T47D (cell line): ENCODE data around the gene MOGAT3.

Source experiments
- DNase-seq, 2 experiments: peaks; one replicate each; pipeline versions ENCODE4 v3.0.0 to v3.0.0-alpha.2; 2011 to 2012; ENCODE audit warnings: low read depth in 1 of 2, low spot score in 1 of 2
- JUND ChIP-seq: IDR thresholded peaks from 2 replicates; pipeline ENCODE4 v1.6.1; 2012; ENCODE audit warnings: low read depth
- in situ Hi-C: cut with HindIII; loops from 2 replicates; pipeline ENCODE4 v1.10.0; 2016; ENCODE audit warnings: low sequenced_read_pairs, low pct_unique_long_range_greater_than_20kb

MOGAT3 gene

GRCh38 chr7:101225650-101226049 is 24.8 kb upstream of the MOGAT3 start:
- no peak for TF ChIP-seq JUND
- DNase-seq = no peak
- in situ Hi-C loops = no loop called here

- no peak for DNase-seq
- in situ Hi-C loops = no loop called here
- TF ChIP-seq JUND = no peak
Observed at GRCh38 chr7:101223528-101223927, 22.7 kb upstream of the MOGAT3 start.

DNA sequence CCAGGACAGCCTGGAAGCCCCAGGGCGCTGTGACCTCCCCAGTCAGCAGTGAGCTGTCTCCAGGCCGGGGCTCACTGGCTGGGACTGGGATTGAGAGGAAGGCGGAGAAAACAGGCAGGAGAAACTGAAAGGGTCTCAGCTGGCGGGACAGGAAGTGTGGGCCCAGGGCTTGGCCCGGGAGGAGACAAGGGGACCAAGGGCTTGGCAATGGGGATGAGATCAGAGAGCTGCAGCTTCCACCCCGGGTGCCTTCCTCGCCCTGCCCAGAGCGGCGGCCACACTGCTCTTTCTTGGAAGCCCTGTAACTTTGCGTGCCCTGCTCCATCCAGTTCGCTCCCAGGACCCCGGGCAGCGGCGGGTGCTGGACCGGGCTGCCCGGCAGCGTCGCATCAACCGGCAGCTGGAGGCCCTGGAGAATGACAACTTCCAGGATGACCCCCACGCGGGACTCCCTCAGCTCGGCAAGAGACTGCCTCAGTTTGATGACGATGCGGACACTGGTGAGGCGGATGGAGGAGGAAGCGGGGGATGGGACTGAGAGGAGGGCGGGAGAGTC is 21.5 kb upstream of the MOGAT3 start:
- in situ Hi-C loops = no loop called here

GRCh38 chr7:101220295-101220694 is 19.5 kb upstream of the MOGAT3 start:
- in situ Hi-C loops = no loop called here
- DNase-seq = no peak
- TF ChIP-seq JUND = no peak

More for the DNA sequence above, 21.5 kb upstream of the MOGAT3 start:
- TF ChIP-seq JUND = no peak
- no peak for DNase-seq

DNA sequence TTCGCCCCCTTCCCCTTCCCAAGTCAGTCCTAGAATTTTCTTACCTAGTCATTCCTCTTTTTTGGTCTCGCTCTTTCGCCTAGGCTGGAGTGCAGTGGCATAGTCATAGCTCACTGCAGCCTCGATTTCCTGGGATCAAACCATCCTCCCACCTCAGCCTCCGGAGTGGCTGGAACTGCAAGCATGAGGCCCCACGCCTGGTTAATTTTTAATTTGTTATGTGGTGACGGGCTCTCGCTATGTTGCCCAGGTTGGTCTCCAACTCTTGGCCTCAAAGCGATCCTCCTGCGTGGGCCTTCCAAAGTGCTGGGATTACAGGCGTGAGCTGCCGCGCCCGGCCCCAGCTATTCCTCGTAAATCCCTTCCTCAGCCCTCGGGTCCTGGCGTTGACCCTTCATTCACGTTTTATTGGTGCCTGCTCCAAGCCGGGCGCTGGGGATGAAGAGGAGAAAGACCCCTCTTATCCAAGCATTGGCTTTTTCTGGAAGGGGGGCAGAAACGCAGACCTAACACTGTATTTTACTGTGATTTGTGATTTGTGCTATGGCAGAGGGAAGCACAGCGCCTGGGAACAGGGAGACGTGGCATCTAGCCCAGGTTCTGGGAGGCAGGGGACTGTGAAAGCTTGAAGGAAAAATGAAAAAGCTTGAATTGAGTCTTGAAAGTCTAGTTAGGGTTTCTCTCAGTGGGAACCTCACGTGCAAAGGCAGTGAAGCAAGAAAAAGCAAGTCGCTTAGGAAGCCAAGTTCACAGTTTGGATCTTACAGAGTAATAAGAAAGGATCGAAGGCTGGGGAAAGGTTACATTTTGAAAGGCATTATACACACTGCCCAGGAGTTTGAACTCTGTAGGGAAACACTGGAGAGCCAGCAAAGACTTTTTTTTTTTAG is 17.6 kb upstream of the MOGAT3 start:
- in situ Hi-C loops = no loop called here
- no peak for DNase-seq
- TF ChIP-seq JUND = no peak

DNA sequence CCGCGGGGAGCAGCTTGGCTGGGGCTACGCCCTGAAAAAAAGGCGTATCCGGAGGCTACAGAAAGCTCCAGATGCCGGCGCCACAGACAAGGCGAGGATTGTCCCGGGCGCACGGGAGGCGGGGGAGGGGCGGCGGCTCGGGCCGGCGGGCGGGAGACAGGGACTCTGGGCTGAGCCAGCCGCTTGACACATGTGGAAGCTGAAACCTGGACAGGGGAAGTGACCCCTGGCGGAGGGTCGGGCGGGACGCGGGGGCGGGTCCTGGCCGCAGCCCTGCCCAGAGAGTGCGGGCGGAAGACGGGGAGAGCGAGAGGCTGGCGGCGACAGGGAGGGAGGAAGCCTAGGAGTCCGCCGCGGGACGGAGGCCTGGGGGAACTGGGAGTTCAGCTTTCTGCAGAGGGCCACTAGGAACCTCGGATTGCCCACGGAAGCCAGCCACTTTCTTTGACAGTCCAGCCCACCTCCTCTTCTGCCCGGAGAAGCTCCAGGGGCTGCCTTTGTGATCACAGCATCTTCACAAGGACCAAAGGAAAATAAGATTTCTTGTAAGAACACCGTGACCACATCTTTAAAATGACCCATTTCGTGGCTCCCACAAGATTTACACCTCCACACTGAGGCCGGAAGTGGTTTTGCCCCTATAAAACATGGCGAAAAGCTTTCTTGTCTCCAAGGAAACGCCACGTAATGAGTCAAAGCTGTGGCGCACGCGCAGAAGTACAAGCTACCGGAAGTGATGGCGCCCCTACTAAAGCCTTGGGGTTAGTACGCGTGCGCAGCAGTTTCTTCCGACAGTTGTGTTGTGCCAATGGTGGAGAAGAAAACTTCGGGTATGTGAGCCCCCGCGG is 16.8 kb upstream of the MOGAT3 start, which contains the start of the genes PLOD3 and ZNHIT1:
Gene PLOD3, minus strand, starts transcription at position 194 of the 848 bp plus-strand sequence. CDS start 307 bp downstream, outside the sequence.
Gene ZNHIT1, plus strand, starts transcription at position 778 of the 848 bp plus-strand sequence. Its CDS starts 31 bp downstream, at position 809.
- DNase-seq = peak; percentile 97
- in situ Hi-C loops = no loop called here
- no peak for TF ChIP-seq JUND

- no peak for TF ChIP-seq JUND
- in situ Hi-C loops = no loop called here
- DNase-seq = no peak
Observed at GRCh38 chr7:101216860-101217387, 16.1 kb upstream of the MOGAT3 start.

DNA sequence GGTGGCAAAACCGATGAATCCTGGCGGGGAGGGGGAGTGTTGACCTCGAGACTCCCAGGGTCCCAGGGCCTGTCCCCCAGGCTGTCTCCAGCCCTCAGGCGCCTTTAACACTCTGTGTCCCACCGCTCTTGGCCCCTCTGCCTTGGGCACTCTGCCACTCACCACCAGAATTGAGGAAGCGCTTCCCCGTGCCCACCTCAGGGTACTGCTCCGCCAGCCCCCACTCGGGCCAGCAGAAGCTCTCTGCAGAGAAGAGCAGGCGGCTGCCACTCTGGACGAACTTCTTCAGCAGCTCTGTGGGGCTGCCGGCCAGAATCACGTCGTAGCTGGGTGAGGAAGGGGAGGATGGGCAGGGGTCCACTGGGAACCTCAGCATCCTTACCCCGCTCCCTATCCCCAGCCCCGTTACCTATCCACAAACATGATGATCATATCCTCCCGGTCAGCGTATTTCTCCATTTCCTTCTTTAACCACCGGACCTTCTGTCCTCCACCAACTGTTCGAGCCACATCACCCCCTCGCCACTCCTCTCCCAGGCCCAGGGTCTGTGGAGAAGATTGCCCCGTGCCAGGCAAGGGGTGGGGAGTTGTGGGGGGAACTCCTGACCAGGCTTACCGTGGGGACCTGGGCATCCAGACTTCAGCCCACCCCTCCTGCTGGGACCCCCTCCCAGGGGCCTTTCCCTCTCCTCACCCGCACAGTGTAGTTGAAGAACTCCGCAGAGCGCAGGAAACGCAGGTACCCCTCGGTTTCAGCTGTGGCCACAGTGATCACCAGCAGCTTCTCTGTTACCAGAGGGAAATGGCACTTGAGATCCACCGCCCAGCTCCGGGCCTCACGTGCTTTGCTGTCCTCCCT is 15.4 kb upstream of the MOGAT3 start:
- TF ChIP-seq JUND = no peak
- DNase-seq = peak in 1 of 2 experiments; percentile 9
- in situ Hi-C loops = no loop called here

- no peak for TF ChIP-seq JUND
- no peak for DNase-seq
- in situ Hi-C loops = no loop called here
Observed at GRCh38 chr7:101212014-101212413, 11.2 kb upstream of the MOGAT3 start.

GRCh38 chr7:101211501-101211900 is 10.7 kb upstream of the MOGAT3 start:
- TF ChIP-seq JUND = no peak
- no peak for DNase-seq
- in situ Hi-C loops = no loop called here

DNA sequence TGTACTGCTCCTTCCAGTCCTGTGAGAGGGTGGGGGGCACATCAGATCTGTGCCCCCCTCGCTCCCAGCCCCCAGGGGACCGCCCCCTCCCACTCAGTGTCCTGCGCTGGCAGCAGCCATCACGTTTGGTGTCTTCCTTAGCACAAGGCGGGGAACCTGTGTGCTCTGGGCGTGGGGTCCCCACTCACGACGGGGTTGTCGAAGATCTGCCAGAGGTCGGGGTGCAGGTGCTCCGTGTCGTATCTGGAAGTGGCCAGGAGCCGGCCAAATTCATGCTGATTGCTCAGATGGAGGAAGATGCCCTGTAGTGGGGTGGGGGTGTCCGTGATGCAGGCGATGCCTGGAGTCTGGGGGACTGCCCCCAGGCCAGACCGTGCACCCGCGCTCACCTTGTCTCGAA is 9.3 kb upstream of the MOGAT3 start:
- in situ Hi-C loops = no loop called here
- no peak for DNase-seq

More for the DNA sequence above, 9.3 kb upstream of the MOGAT3 start:
- TF ChIP-seq JUND = no peak
